ENCODE data around the gene HAUS7.

DNA sequence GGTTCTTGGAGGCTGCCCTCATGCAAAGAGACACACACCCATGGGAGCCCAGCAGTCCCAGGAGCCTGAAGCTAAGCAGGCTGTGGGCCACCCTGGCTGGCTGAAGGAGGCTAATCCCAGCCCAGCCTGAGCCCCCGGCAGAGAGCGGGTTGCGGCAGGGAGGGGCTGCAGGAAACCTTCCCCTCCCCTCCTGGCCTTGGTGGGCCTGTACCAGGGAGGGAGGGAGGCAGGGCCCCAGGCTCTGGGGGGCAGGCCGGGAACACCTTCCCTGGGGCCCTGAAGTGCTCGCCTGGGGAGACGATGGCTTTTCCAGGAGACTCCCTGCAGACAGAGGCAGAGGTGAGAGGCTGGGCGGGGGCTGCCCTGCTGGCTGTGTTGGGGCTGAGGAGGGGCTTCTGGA lies 28.1 kb upstream of the HAUS7 start:
- TF ChIP-seq SIN3A (IDR thresholded peaks at IDR 0.05; ENCODE audit: borderline replicate concordance, insufficient read depth, low read depth, low read length) (no peak), POLR2AphosphoS5 (IDR thresholded peaks at IDR 0.05; ENCODE audit: low read depth, low read length) (no peak)
- TF ChIP-seq, protein P1, sequence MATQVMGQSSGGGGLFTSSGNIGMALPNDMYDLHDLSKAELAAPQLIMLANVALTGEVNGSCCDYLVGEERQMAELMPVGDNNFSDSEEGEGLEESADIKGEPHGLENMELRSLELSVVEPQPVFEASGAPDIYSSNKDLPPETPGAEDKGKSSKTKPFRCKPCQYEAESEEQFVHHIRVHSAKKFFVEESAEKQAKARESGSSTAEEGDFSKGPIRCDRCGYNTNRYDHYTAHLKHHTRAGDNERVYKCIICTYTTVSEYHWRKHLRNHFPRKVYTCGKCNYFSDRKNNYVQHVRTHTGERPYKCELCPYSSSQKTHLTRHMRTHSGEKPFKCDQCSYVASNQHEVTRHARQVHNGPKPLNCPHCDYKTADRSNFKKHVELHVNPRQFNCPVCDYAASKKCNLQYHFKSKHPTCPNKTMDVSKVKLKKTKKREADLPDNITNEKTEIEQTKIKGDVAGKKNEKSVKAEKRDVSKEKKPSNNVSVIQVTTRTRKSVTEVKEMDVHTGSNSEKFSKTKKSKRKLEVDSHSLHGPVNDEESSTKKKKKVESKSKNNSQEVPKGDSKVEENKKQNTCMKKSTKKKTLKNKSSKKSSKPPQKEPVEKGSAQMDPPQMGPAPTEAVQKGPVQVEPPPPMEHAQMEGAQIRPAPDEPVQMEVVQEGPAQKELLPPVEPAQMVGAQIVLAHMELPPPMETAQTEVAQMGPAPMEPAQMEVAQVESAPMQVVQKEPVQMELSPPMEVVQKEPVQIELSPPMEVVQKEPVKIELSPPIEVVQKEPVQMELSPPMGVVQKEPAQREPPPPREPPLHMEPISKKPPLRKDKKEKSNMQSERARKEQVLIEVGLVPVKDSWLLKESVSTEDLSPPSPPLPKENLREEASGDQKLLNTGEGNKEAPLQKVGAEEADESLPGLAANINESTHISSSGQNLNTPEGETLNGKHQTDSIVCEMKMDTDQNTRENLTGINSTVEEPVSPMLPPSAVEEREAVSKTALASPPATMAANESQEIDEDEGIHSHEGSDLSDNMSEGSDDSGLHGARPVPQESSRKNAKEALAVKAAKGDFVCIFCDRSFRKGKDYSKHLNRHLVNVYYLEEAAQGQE (IDR thresholded peaks at IDR 0.05; ENCODE audit: insufficient read depth in 1 of 2, low read depth in 2 of 2, low read length in 1 of 2), result no peak
